Activated naive CD8-positive, alpha-beta T cell treated with anti-CD3 and anti-CD28 coated beads, Interleukin-2, amount 50 U/mL, for 24 hours (primary cell): Measurements from ENCODE around the gene GARIN3.
A peak's percentile ranks its signal among the peaks of the same experiment; 100 is the strongest.
"Not testable (repeated sequence)": the region's sequence is repeated elsewhere in the genome, so short reads cannot be mapped to it uniquely, and the experiment has no call there.

Experiments
- ATAC-seq: fragments of 150-1000 bp; cut with Tn5 transposase; one replicate; pipeline ENCODE4 v1.10.0; 2021
- DNase-seq: peaks from one replicate; pipeline ENCODE4 v3.0.0; 2021
- H3K27ac Mint-ChIP-seq: one replicate; pipeline ENCODE4 v1.8.0; 2021; ENCODE audit warnings: mild to moderate bottlenecking, mixed read lengths
- H3K27me3 Mint-ChIP-seq: one replicate; pipeline ENCODE4 v1.8.0; 2021; ENCODE audit warnings: mixed read lengths
- H3K36me3 Mint-ChIP-seq: one replicate; pipeline ENCODE4 v1.8.0; 2021; ENCODE audit warnings: low read depth, mixed read lengths
- H3K4me1 Mint-ChIP-seq: one replicate; pipeline ENCODE4 v1.8.0; 2021; ENCODE audit warnings: mixed read lengths
- H3K4me3 Mint-ChIP-seq: one replicate; pipeline ENCODE4 v1.8.0; 2021; ENCODE audit warnings: mild to moderate bottlenecking, moderate library complexity, mixed read lengths
- H3K9me3 Mint-ChIP-seq: one replicate; pipeline ENCODE4 v1.8.0; 2021; ENCODE audit warnings: mixed read lengths

GARIN3 gene

GRCh38 chr5:157166214-157167213, at the start of gene GARIN3:
Gene GARIN3, minus strand, starts transcription at chr5:157166264. Its CDS starts 96 bp downstream, at chr5:157166168.
- H3K4me3 Mint-ChIP-seq = peak within 1 kb of the TSS; percentile 71
- peaks cover 15% of the 10 kb centered on the region for H3K36me3 Mint-ChIP-seq
- H3K9me3 Mint-ChIP-seq = peaks cover 6% of the 10 kb centered on the region
- peak within 1 kb of the TSS; percentile 89 for H3K27ac Mint-ChIP-seq
- no peak for DNase-seq
- H3K4me1 Mint-ChIP-seq = peaks cover 78% of the 10 kb centered on the region
- ATAC-seq = peak; percentile 35
- H3K27me3 Mint-ChIP-seq = no peaks in the 10 kb centered on the region

- ATAC-seq = peak; percentile 33
- no peak for DNase-seq
- Mint-ChIP-seq H3K27ac (peak overlapping the region; percentile 99), H3K36me3 (peaks cover 96% of the 10 kb centered on the region), H3K9me3 (peaks cover 6% of the 10 kb centered on the region), H3K4me1 (peaks cover 100% of the 10 kb centered on the region), H3K27me3 (no peaks in the 10 kb centered on the region), H3K4me3 (peak overlapping the region; percentile 65)
Observed at GRCh38 chr5:157215514-157216167, 49.6 kb upstream of the GARIN3 start.

- ATAC-seq (no peak), DNase-seq (no peak)
- peaks cover 98% of the 10 kb centered on the region for H3K4me1 Mint-ChIP-seq
- peak overlapping the region; percentile 65 for H3K4me3 Mint-ChIP-seq
- peak overlapping the region; percentile 99 for H3K27ac Mint-ChIP-seq
- peaks cover 94% of the 10 kb centered on the region for H3K36me3 Mint-ChIP-seq
- peaks cover 6% of the 10 kb centered on the region for H3K9me3 Mint-ChIP-seq
- H3K27me3 Mint-ChIP-seq = no peaks in the 10 kb centered on the region
Observed at GRCh38 chr5:157214861-157215513, 48.9 kb upstream of the GARIN3 start.

- Mint-ChIP-seq H3K27me3 (no peaks in the 10 kb centered on the region), H3K4me1 (peaks cover 98% of the 10 kb centered on the region), H3K4me3 (peak overlapping the region; percentile 65), H3K27ac (peak overlapping the region; percentile 99), H3K36me3 (peaks cover 93% of the 10 kb centered on the region), H3K9me3 (peaks cover 6% of the 10 kb centered on the region)
- ATAC-seq = no peak
- DNase-seq = no peak
Observed at GRCh38 chr5:157214415-157214814, 48.4 kb upstream of the GARIN3 start.

GRCh38 chr5:157213527-157214243, 47.6 kb upstream of the GARIN3 start:
- no peaks in the 10 kb centered on the region for H3K27me3 Mint-ChIP-seq
- H3K9me3 Mint-ChIP-seq = peaks cover 6% of the 10 kb centered on the region
- DNase-seq (peak; percentile 8), ATAC-seq (peak; percentile 58)
- H3K36me3 Mint-ChIP-seq = peaks cover 93% of the 10 kb centered on the region
- H3K4me1 Mint-ChIP-seq = peaks cover 98% of the 10 kb centered on the region
- peak overlapping the region; percentile 65 for H3K4me3 Mint-ChIP-seq
- peak overlapping the region; percentile 99 for H3K27ac Mint-ChIP-seq

- no peak for ATAC-seq
- H3K4me3 Mint-ChIP-seq = peak overlapping the region; percentile 37
- H3K9me3 Mint-ChIP-seq = peaks cover 6% of the 10 kb centered on the region
- DNase-seq = no peak
- H3K36me3 Mint-ChIP-seq = peaks cover 93% of the 10 kb centered on the region
- no peaks in the 10 kb centered on the region for H3K27me3 Mint-ChIP-seq
- peaks cover 98% of the 10 kb centered on the region for H3K4me1 Mint-ChIP-seq
- H3K27ac Mint-ChIP-seq = peak overlapping the region; percentile 99
Observed at GRCh38 chr5:157212307-157212706, 46.2 kb upstream of the GARIN3 start.

- Mint-ChIP-seq H3K36me3 (peaks cover 91% of the 10 kb centered on the region), H3K4me3 (peak overlapping the region; percentile 20), H3K4me1 (peaks cover 94% of the 10 kb centered on the region), H3K27ac (peak overlapping the region; percentile 99)
- DNase-seq, H3K27me3 Mint-ChIP-seq, ATAC-seq, H3K9me3 Mint-ChIP-seq: not testable (repeated sequence)
Observed at GRCh38 chr5:157210652-157211051, 44.6 kb upstream of the GARIN3 start.

- no peak for DNase-seq
- Mint-ChIP-seq H3K9me3 (no peaks in the 10 kb centered on the region), H3K27me3 (no peaks in the 10 kb centered on the region), H3K27ac (peak overlapping the region; percentile 28), H3K4me1 (peaks cover 90% of the 10 kb centered on the region), H3K36me3 (peaks cover 85% of the 10 kb centered on the region), H3K4me3 (no peak overlapping the region)
- no peak for ATAC-seq
Observed at GRCh38 chr5:157205708-157206107, 39.6 kb upstream of the GARIN3 start.

- no peak for DNase-seq
- peaks cover 92% of the 10 kb centered on the region for H3K4me1 Mint-ChIP-seq
- peak overlapping the region; percentile 37 for H3K4me3 Mint-ChIP-seq
- H3K27me3 Mint-ChIP-seq = no peaks in the 10 kb centered on the region
- peaks cover 88% of the 10 kb centered on the region for H3K36me3 Mint-ChIP-seq
- peak overlapping the region; percentile 94 for H3K27ac Mint-ChIP-seq
- ATAC-seq = no peak
- no peaks in the 10 kb centered on the region for H3K9me3 Mint-ChIP-seq
Observed at GRCh38 chr5:157204765-157205164, 38.7 kb upstream of the GARIN3 start.

- Mint-ChIP-seq H3K36me3 (peaks cover 88% of the 10 kb centered on the region), H3K27me3 (no peaks in the 10 kb centered on the region), H3K9me3 (no peaks in the 10 kb centered on the region), H3K4me3 (peak overlapping the region; percentile 62), H3K27ac (peak overlapping the region; percentile 94), H3K4me1 (peaks cover 92% of the 10 kb centered on the region)
- DNase-seq (peak; percentile 6), ATAC-seq (no peak)
Observed at GRCh38 chr5:157203417-157203816, 37.4 kb upstream of the GARIN3 start.

GRCh38 chr5:157201857-157202256, 35.8 kb upstream of the GARIN3 start:
- ATAC-seq (no peak), DNase-seq (peak; percentile 6)
- H3K9me3 Mint-ChIP-seq = no peaks in the 10 kb centered on the region
- peak overlapping the region; percentile 62 for H3K4me3 Mint-ChIP-seq
- no peaks in the 10 kb centered on the region for H3K27me3 Mint-ChIP-seq
- H3K4me1 Mint-ChIP-seq = peaks cover 94% of the 10 kb centered on the region
- H3K27ac Mint-ChIP-seq = peak overlapping the region; percentile 94
- H3K36me3 Mint-ChIP-seq = peaks cover 86% of the 10 kb centered on the region

- Mint-ChIP-seq H3K36me3 (peaks cover 86% of the 10 kb centered on the region), H3K27me3 (no peaks in the 10 kb centered on the region), H3K9me3 (no peaks in the 10 kb centered on the region), H3K4me1 (peaks cover 98% of the 10 kb centered on the region), H3K27ac (peak overlapping the region; percentile 94), H3K4me3 (peak overlapping the region; percentile 89)
- ATAC-seq = peak; percentile 78
- peak; percentile 66 for DNase-seq
Observed at GRCh38 chr5:157198277-157198986, 32.4 kb upstream of the GARIN3 start.

- Mint-ChIP-seq H3K4me3 (peak overlapping the region; percentile 89), H3K36me3 (peaks cover 87% of the 10 kb centered on the region), H3K27me3 (no peaks in the 10 kb centered on the region), H3K27ac (peak overlapping the region; percentile 94), H3K9me3 (no peaks in the 10 kb centered on the region), H3K4me1 (peaks cover 97% of the 10 kb centered on the region)
- DNase-seq (peak; percentile 26), ATAC-seq (no peak)
Observed at GRCh38 chr5:157197086-157197485, 31.0 kb upstream of the GARIN3 start.
